ENCODE data around the gene MOCS1. TPM values are rescaled to one million over a fixed set of nuclear protein-coding genes. Genes with fewer than 3 reads are reported as not detected.

MOCS1 gene
- total RNA-seq, 1 experiment from 2014 or later, result 13.2 TPM

- DNase-seq (ENCODE audit: low read depth), result no peak
These were observed 31.3 kb downstream of the MOCS1 start for GRCh38 chr6:39902786-39903465.

GRCh38 chr6:39902136-39902535, 32.1 kb downstream of the MOCS1 start:
- no peak for DNase-seq (ENCODE audit: low read depth)

GRCh38 chr6:39901670-39902069, 32.6 kb downstream of the MOCS1 start:
- no peak for DNase-seq (ENCODE audit: low read depth)

GRCh38 chr6:39901116-39901655, 33.1 kb downstream of the MOCS1 start:
- no peak for DNase-seq (ENCODE audit: low read depth)

- DNase-seq (ENCODE audit: low read depth), result no peak
These were observed 34.5 kb downstream of the MOCS1 start for GRCh38 chr6:39899554-39900295.

GRCh38 chr6:39898625-39899024, 35.6 kb downstream of the MOCS1 start:
- no peak for DNase-seq (ENCODE audit: low read depth)

GRCh38 chr6:39897698-39898097, 36.6 kb downstream of the MOCS1 start:
- no peak for DNase-seq (ENCODE audit: low read depth)

GRCh38 chr6:39896701-39897100, 37.6 kb downstream of the MOCS1 start:
- no peak for DNase-seq (ENCODE audit: low read depth)

- no peak for DNase-seq (ENCODE audit: low read depth)
These were observed 41.0 kb downstream of the MOCS1 start for GRCh38 chr6:39893286-39893685.

GRCh38 chr6:39892490-39893129, 41.7 kb downstream of the MOCS1 start:
- peak; percentile 77 for DNase-seq (ENCODE audit: low read depth)

GRCh38 chr6:39891976-39892375, 42.3 kb downstream of the MOCS1 start:
- no peak for DNase-seq (ENCODE audit: low read depth)

- DNase-seq (ENCODE audit: low read depth), result no peak
These were observed 42.9 kb downstream of the MOCS1 start for GRCh38 chr6:39891353-39891752.

GRCh38 chr6:39889229-39889628, 45.0 kb downstream of the MOCS1 start:
- no peak for DNase-seq (ENCODE audit: low read depth)

GRCh38 chr6:39887692-39888450, 46.4 kb downstream of the MOCS1 start:
- peak; percentile 93 for DNase-seq (ENCODE audit: low read depth)

GRCh38 chr6:39886871-39887270, 47.4 kb downstream of the MOCS1 start:
- DNase-seq (ENCODE audit: low read depth), result no peak

- no peak for DNase-seq (ENCODE audit: low read depth)
These were observed 48.6 kb downstream of the MOCS1 start for GRCh38 chr6:39885691-39886090.

- DNase-seq (ENCODE audit: low read depth), result peak; percentile 87
These were observed 49.6 kb downstream of the MOCS1 start for GRCh38 chr6:39884696-39885095.

- DNase-seq (ENCODE audit: low read depth), result peak; percentile 89
These were observed 51.7 kb downstream of the MOCS1 start for GRCh38 chr6:39882531-39882899.

- peak; percentile 59 for DNase-seq (ENCODE audit: low read depth)
These were observed 52.3 kb downstream of the MOCS1 start for GRCh38 chr6:39881851-39882530.

- no peak for DNase-seq (ENCODE audit: low read depth)
These were observed 53.7 kb downstream of the MOCS1 start for GRCh38 chr6:39880594-39880993.

GRCh38 chr6:39879535-39879934, 54.7 kb downstream of the MOCS1 start:
- no peak for DNase-seq (ENCODE audit: low read depth)
